Measurements from ENCODE around the gene ZNF774.
"Not testable (repeated sequence)": the region's sequence is repeated elsewhere in the genome, so short reads cannot be mapped to it uniquely, and the experiment has no call there.

The ZNF774 gene

DNA sequence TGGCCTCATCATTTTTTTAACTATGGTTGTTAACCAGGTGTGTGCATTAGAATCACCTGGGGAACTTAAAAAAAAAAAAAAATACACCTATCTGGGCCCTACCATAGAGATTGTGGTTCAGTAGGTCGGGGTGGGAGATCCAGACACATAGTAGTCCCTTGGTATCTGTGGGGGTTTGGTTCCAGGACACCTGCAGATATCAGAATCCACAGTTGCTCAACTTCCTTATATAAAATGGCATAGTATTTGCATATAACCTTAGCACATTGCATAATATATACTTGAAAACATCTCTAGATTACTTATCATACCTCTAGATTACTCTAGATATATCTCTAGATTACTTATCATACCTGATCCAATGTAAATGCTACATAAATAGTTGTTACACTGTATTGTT lies 41.0 kb downstream of the ZNF774 start:
- DNase-seq: no peak

- no peak for DNase-seq
These were observed 42.0 kb downstream of the ZNF774 start for GRCh38 chr15:90394074-90394473.

DNA sequence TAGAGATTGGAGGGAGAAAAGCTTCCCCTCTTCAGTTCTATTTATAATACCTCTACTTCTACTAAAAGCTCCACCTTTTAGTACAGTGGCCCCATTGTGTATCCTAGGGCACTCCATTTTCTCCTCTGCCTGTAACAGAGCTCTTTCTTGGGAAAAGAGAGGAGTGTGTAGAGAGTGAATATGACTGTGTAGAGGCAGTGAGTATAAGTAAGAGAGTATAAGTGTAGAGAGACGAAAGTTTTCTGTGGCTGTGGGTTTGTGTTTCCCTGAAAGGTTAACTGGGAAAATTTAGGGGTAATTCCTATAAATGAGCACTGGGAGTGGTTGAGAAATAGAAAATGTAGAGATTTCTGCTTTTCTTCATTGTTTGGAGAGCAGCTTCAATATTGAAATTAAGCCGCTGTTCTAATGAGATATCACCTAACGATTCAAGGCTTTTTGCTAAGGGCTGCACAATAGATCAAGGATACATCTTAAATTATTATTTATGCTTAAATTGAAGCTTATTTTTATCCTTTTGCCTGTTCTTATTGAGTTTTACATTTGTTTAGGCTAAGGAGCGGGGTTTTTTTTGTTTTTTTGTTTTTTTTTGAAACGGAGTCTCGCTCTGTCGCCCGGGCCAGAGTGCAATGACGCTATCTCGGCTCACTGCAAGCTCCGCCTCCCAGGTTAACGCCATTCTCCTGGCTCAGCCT lies 42.8 kb downstream of the ZNF774 start:
- DNase-seq: no peak

GRCh38 chr15:90396321-90396720 lies 44.2 kb downstream of the ZNF774 start:
- DNase-seq: no peak

- DNase-seq: no peak
These were observed 48.1 kb downstream of the ZNF774 start for GRCh38 chr15:90400005-90400758.

DNA sequence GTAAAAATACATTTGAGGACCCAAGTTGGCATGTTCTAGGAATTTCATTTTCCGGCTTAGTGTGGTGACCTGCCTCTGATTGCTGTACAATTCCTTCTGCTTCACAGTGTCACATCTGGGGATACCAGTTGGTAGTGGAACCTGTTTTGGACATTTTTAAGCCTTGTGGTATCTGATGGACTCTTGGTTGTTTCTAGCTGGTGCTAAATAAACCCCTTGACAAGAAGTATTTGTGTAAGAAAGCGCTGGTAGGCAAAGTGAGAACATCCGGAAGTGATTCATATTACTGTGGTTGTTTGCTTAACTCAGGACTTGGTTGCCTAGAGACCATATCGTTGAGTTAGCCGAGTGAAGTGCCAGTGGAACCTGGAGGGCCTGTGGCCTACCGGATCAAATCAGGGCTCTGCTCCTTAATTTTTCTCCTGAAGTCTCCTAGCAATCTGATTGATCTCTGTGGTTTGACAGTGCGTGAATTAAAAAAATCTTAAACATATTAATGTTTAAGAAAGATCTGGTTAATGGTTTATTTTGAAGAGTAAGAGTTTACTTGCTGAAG lies 48.8 kb downstream of the ZNF774 start:
- peak; percentile 7 to 84 (median 69) for DNase-seq

- DNase-seq: no peak
These were observed 49.4 kb downstream of the ZNF774 start for GRCh38 chr15:90401495-90401894.

GRCh38 chr15:90402223-90402622 lies 50.1 kb downstream of the ZNF774 start:
- DNase-seq: no peak

DNA sequence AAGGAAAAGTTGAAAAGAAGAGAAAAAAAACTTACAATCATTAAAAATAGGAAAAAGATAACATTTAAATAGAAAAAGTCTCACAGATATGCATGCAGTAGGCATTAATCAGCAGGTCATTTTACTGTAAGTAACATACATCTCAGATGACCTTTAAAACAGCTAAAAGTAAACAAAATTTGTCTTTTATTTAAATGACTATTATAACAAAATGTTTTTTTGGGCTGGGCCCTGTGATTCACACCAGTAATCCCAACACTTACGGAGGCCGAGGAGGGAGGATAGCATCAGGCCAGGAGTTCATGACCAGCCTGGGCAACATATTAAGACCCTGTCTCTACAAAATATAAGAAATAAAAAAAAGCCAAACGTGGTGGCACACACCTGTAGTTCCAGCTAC lies 50.7 kb downstream of the ZNF774 start:
- DNase-seq: no peak

DNA sequence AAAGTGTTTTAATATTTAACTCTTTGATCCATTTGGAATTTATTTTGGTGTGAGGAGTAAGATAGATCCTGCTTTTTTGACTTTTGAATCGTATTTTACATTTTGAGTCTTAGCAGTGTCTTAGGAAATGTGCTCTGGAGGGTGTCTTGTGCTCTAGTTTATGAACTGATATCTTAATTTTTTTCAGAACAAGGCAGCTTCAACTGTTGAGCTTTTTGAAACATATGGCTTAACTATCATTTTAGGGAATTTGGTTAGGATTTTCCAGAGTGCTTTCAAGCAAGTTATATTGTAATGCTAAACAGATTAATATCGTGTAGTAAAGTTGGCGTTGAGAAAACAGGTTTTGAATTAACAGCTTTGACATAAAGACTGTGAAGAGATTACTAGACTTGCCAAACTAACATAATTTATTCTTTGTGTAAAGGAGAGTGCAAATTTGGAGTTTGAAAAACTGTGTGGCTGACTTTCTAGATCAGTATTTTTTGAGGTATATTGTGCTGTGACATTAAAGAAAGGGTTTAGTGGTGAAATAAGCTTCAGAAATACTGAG lies 53.0 kb downstream of the ZNF774 start:
- no peak for DNase-seq

DNA sequence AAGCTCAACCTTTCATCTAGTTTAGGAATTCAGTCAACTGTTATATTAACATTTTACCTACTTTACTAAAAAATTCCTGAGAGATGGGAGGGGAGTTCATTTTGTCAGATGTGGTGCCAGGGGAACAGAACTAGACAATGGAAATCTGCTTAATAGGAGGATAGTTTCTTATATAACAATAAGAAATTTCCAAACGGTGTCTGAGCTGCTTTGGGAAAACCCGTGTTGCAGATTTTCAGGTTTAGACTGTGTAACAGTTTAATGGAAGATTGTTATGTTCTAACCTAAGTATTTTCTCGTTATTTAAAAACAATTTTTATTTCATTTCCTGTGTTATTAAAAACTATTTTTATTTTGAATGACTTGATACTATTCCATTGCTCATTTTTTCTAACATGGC lies 55.3 kb downstream of the ZNF774 start:
- DNase-seq: no peak

DNA sequence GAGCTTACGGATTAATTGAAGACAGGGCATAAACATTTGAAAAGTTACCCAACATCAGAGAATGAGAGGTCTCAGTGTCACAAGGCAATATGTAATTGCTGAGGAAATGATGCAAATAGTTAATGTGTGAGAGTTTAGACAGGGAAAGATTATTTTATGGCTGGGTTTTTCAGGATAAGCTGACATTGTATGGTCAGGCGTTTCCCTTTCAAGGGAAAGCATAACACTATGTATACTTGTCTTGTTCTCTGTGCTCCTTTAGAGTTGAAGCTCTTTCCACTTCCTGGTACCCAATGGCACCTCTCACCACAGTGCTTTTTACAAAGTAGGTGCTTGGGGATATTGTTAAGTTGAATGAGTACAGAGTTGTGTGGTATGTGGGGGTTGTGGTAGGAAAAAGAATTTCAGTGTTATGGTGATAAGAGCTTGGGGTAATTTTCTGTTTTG lies 55.8 kb downstream of the ZNF774 start:
- DNase-seq: no peak

GRCh38 chr15:90408657-90409056 lies 56.6 kb downstream of the ZNF774 start:
- no peak for DNase-seq

- not testable (repeated sequence) for DNase-seq
These were observed 57.5 kb downstream of the ZNF774 start for GRCh38 chr15:90409587-90409986.

DNA sequence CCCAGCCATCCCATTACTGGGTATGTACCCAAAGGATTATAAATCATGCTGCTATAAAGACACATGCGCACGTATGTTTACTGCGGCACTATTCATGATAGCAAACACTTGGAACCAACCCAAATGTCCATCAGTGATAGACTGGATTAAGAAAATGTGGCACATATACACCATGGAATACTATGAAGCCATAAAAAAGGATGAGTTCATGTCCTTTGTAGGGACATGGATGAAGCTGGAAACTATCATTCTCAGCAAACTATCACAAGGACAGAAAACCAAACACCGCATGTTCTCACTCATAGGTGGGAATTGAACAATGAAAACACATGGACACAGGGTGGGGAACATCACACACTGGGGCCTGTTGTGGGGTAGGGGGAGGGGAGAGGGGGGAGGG lies 58.2 kb downstream of the ZNF774 start:
- DNase-seq: not testable (repeated sequence)

- DNase-seq: no peak
These were observed 59.1 kb downstream of the ZNF774 start for GRCh38 chr15:90411176-90411575.

Data from stimulated activated naive CD4-positive, alpha-beta T cell (primary cell).